GM21723 (cell line): Measurements from ENCODE around the gene MMP24.
"Not testable (repeated sequence)": the region's sequence is repeated elsewhere in the genome, so short reads cannot be mapped to it uniquely, and the experiment has no call there.

Experiments
- ATAC-seq: cut with Tn5 transposase; IDR thresholded peaks from one replicate; pipeline ENCODE4 v1.9.1; 2021; ENCODE audit warnings: mild to moderate bottlenecking, moderate library complexity; ENCODE audit not compliant: unreplicated experiment

MMP24 gene

GRCh38 chr20:35305682-35306556 lies 79.4 kb downstream of the MMP24 start:
- no peak for ATAC-seq

GRCh38 chr20:35306931-35307517 lies 80.5 kb downstream of the MMP24 start:
- ATAC-seq, result no peak

GRCh38 chr20:35307666-35308653 lies 81.5 kb downstream of the MMP24 start:
- ATAC-seq, result no peak

- ATAC-seq, result no peak
These were observed 84.9 kb downstream of the MMP24 start for GRCh38 chr20:35311409-35311808.

GRCh38 chr20:35311822-35312221 lies 85.3 kb downstream of the MMP24 start:
- no peak for ATAC-seq

- ATAC-seq, result no peak
These were observed 85.8 kb downstream of the MMP24 start for GRCh38 chr20:35312318-35312717.

- no peak for ATAC-seq
These were observed 88.5 kb downstream of the MMP24 start for GRCh38 chr20:35314816-35315631.

- ATAC-seq, result not testable (repeated sequence)
These were observed 89.1 kb downstream of the MMP24 start for GRCh38 chr20:35315632-35316020.

- no peak for ATAC-seq
These were observed 89.6 kb downstream of the MMP24 start for GRCh38 chr20:35316086-35316485.

GRCh38 chr20:35317416-35318210 lies 91.1 kb downstream of the MMP24 start:
- ATAC-seq, result no peak

- no peak for ATAC-seq
These were observed 92.1 kb downstream of the MMP24 start for GRCh38 chr20:35318502-35319157.

- no peak for ATAC-seq
These were observed 92.8 kb downstream of the MMP24 start for GRCh38 chr20:35319192-35319870.

GRCh38 chr20:35319871-35320197 lies 93.3 kb downstream of the MMP24 start:
- no peak for ATAC-seq

- no peak for ATAC-seq
These were observed 94.1 kb downstream of the MMP24 start for GRCh38 chr20:35320396-35321126.

- ATAC-seq, result no peak
These were observed 98.9 kb downstream of the MMP24 start for GRCh38 chr20:35325401-35325800.

GRCh38 chr20:35326021-35326739 lies 99.7 kb downstream of the MMP24 start:
- ATAC-seq, result no peak
